SK-N-MC (cell line): ENCODE data around the gene UGT1A3.

Source experiments
- EZH2 ChIP-seq: fragments of 200-600 bp; sonication (generic); IDR thresholded peaks from one replicate; pipeline ENCODE4 v1.6.1; 2017; ENCODE audit warnings: antibody characterized with exemption
- POLR2AphosphoS5 ChIP-seq: IDR thresholded peaks from 2 replicates; pipeline ENCODE4 v1.6.1; 2012; ENCODE audit warnings: mild to moderate bottlenecking, low read depth, low read length, borderline replicate concordance

DNA sequence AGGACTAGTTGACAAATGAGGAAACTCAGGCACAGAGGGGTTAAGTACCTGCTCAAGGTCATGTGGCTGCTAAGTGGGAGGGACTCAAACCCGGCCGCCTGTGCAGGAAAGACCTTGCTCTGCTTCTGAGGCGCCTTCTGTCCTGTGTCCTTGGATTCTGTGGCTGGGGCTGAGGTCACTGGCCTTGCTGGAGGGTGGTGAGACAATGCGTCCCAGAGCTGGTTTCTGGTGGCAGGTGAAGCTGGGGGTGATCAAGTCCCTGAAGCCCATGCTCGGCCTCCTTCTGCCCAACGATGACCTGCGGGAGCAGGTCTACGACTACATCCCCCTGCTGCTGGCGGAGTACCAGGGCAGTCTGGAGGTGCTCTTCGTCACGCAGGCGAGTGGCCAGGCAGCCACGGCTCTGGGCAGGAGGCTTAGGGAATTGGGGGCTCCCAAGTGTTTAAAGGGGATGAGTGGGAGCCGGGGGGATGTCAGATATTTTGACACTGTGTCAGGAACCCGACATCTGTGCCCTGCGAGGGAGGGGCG lies 65.4 kb downstream of the UGT1A3 start:
- no peak for TF ChIP-seq POLR2AphosphoS5
- no peak for TF ChIP-seq EZH2
